Smooth muscle cell (in vitro differentiated cells): Measurements from ENCODE around the gene PDF. TPM values are rescaled to one million over a fixed set of nuclear protein-coding genes. Genes with fewer than 3 reads are reported as not detected.
"Not testable (repeated sequence)": the region's sequence is repeated elsewhere in the genome, so short reads cannot be mapped to it uniquely, and the experiment has no call there.

ENCODE experiments used
- DNase-seq: peaks from one replicate; lab custom pipeline; 2025; ENCODE audit not compliant: unreplicated experiment; lab: John Stamatoyannopoulos, UW
- H2AFZ ChIP-seq: fragments of 200-600 bp; sonication (generic); 2 replicates; pipeline ENCODE4 v1.6.0; 2016; ENCODE audit warnings: antibody characterized with exemption, low read depth, mild to moderate bottlenecking
- H3F3A ChIP-seq: fragments of 200-600 bp; sonication (generic); 2 replicates; pipeline ENCODE4 v1.6.0; 2017; ENCODE audit warnings: antibody characterized with exemption, low read depth
- H3K27ac ChIP-seq: fragments of 200-600 bp; sonication (generic); 2 replicates; pipeline ENCODE4 v1.5.1; 2016; ENCODE audit warnings: low read depth, mild to moderate bottlenecking
- H3K27me3 ChIP-seq: fragments of 200-600 bp; sonication (generic); 2 replicates; pipeline ENCODE4 v1.6.1; 2016; ENCODE audit warnings: low read depth, mild to moderate bottlenecking
- H3K36me3 ChIP-seq: fragments of 200-600 bp; sonication (generic); 2 replicates; pipeline ENCODE4 v1.5.1; 2016; ENCODE audit warnings: low read depth
- H3K4me1 ChIP-seq: fragments of 200-600 bp; sonication (generic); 2 replicates; pipeline ENCODE4 v1.5.1; 2016; ENCODE audit warnings: low read depth
- H3K4me2 ChIP-seq: fragments of 200-600 bp; sonication (generic); 2 replicates; pipeline ENCODE4 v1.6.0; 2016; ENCODE audit warnings: mild to moderate bottlenecking
- H3K4me3 ChIP-seq: fragments of 200-600 bp; sonication (generic); 2 replicates; pipeline ENCODE4 v1.5.1; 2016; ENCODE audit warnings: mild to moderate bottlenecking
- H3K79me2 ChIP-seq: fragments of 200-600 bp; sonication (generic); 2 replicates; pipeline ENCODE4 v1.6.0; 2016; ENCODE audit warnings: low read depth, mild to moderate bottlenecking
- H3K9ac ChIP-seq: fragments of 200-600 bp; sonication (generic); 2 replicates; pipeline ENCODE4 v1.6.0; 2016; ENCODE audit warnings: low read depth
- H3K9me3 ChIP-seq: fragments of 200-600 bp; sonication (generic); replicated peaks from 2 replicates; pipeline ENCODE4 v1.5.1; 2016; ENCODE audit warnings: low read depth
- H4K20me1 ChIP-seq: fragments of 200-600 bp; sonication (generic); 2 replicates; pipeline ENCODE4 v1.6.0; 2016; ENCODE audit warnings: low read depth
- WGBS: methylation state at CpG from one replicate; pipeline ENCODE4 v1.1.7; 2016; ENCODE audit warnings: low lambda C conversion rate; 5-methylcytosine and 5-hydroxymethylcytosine counted together
- polyA plus RNA-seq: library from polyadenylated mRNA; unstranded; fragments of >200 nt; fragmentation: Nextera tagmentation; extraction: Ambion mirVana; gene quantifications from 2 replicates; pipeline ENCODE4 v1.2.1, GENCODE V29; 2016
- total RNA-seq: library from RNA; depleted of rRNA; stranded (reverse); fragments of >200 nt; gene quantifications from 2 replicates; pipeline ENCODE4 v1.2.3, GENCODE V29; 2014
- TF ChIP-seq, protein P1 (sequence below): fragments of 200-600 bp; sonication (generic); IDR thresholded peaks from 2 replicates; pipeline ENCODE4 v1.5.1; 2017; ENCODE audit warnings: borderline replicate concordance, mild to moderate bottlenecking, antibody characterized with exemption; ENCODE audit not compliant: insufficient read depth, poor library complexity, severe bottlenecking

The PDF gene
- total and polyA plus RNA-seq, 2 experiments from 2014 or later, result 4.4 to 5.4 TPM

GRCh38 chr16:69293401-69293800 is 37.0 kb downstream of the PDF start:
- no peak overlapping the region for H3K4me2 ChIP-seq
- no peak overlapping the region for H3K27ac ChIP-seq
- H3K4me3 ChIP-seq, result no peak overlapping the region
- no peak overlapping the region for H3K9ac ChIP-seq
- no peaks in the 10 kb centered on the region for H3F3A ChIP-seq
- H3K36me3 ChIP-seq, result no peaks in the 10 kb centered on the region
- no peaks in the 10 kb centered on the region for H3K9me3 ChIP-seq
- no peaks in the 10 kb centered on the region for H4K20me1 ChIP-seq
- no peak overlapping the region for H2AFZ ChIP-seq
- no peaks in the 10 kb centered on the region for H3K27me3 ChIP-seq
- no peak for DNase-seq
- WGBS, result 92% methylated on average over 3 of the region's 3 CpGs
- no peaks in the 10 kb centered on the region for H3K79me2 ChIP-seq
- H3K4me1 ChIP-seq, result no peaks in the 10 kb centered on the region
- TF ChIP-seq, protein P1, sequence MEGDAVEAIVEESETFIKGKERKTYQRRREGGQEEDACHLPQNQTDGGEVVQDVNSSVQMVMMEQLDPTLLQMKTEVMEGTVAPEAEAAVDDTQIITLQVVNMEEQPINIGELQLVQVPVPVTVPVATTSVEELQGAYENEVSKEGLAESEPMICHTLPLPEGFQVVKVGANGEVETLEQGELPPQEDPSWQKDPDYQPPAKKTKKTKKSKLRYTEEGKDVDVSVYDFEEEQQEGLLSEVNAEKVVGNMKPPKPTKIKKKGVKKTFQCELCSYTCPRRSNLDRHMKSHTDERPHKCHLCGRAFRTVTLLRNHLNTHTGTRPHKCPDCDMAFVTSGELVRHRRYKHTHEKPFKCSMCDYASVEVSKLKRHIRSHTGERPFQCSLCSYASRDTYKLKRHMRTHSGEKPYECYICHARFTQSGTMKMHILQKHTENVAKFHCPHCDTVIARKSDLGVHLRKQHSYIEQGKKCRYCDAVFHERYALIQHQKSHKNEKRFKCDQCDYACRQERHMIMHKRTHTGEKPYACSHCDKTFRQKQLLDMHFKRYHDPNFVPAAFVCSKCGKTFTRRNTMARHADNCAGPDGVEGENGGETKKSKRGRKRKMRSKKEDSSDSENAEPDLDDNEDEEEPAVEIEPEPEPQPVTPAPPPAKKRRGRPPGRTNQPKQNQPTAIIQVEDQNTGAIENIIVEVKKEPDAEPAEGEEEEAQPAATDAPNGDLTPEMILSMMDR, result no peak

GRCh38 chr16:69291657-69292056 is 38.7 kb downstream of the PDF start:
- H2AFZ ChIP-seq, H3K9ac ChIP-seq, DNase-seq, H3K4me3 ChIP-seq, H3F3A ChIP-seq, H4K20me1 ChIP-seq, H3K27ac ChIP-seq, H3K4me2 ChIP-seq, H3K36me3 ChIP-seq, H3K79me2 ChIP-seq, H3K4me1 ChIP-seq, H3K27me3 ChIP-seq, H3K9me3 ChIP-seq: not testable (repeated sequence)
- WGBS, result 95% methylated on average over 9 of the region's 9 CpGs

- H3K4me3 ChIP-seq, result no peak overlapping the region
- 61% methylated on average over 13 of the region's 13 CpGs for WGBS
- no peak overlapping the region for H3K27ac ChIP-seq
- no peaks in the 10 kb centered on the region for H3K9me3 ChIP-seq
- no peaks in the 10 kb centered on the region for H3K79me2 ChIP-seq
- TF ChIP-seq, protein P1, result peak; percentile 81
- H3K36me3 ChIP-seq, result no peaks in the 10 kb centered on the region
- H3F3A ChIP-seq, result no peaks in the 10 kb centered on the region
- no peaks in the 10 kb centered on the region for H3K4me1 ChIP-seq
- no peak overlapping the region for H3K4me2 ChIP-seq
- H3K9ac ChIP-seq, result no peak overlapping the region
- H3K27me3 ChIP-seq, result no peaks in the 10 kb centered on the region
- H4K20me1 ChIP-seq, result no peaks in the 10 kb centered on the region
- no peak overlapping the region for H2AFZ ChIP-seq
- no peak for DNase-seq
These were observed 43.3 kb downstream of the PDF start for GRCh38 chr16:69286941-69287713.

GRCh38 chr16:69285240-69285639 is 45.1 kb downstream of the PDF start:
- H3K27me3 ChIP-seq, result no peaks in the 10 kb centered on the region
- no peak overlapping the region for H2AFZ ChIP-seq
- H3K36me3 ChIP-seq, result no peaks in the 10 kb centered on the region
- no peak for DNase-seq
- no peaks in the 10 kb centered on the region for H3K79me2 ChIP-seq
- H3K4me1 ChIP-seq, result no peaks in the 10 kb centered on the region
- no peak overlapping the region for H3K4me2 ChIP-seq
- no peaks in the 10 kb centered on the region for H3F3A ChIP-seq
- no peaks in the 10 kb centered on the region for H4K20me1 ChIP-seq
- no peak overlapping the region for H3K9ac ChIP-seq
- no peaks in the 10 kb centered on the region for H3K9me3 ChIP-seq
- H3K27ac ChIP-seq, result no peak overlapping the region
- TF ChIP-seq, protein P1, result no peak
- WGBS, result 93% methylated on average over 4 of the region's 4 CpGs
- no peak overlapping the region for H3K4me3 ChIP-seq
